Stimulated activated naive CD8-positive, alpha-beta T cell treated with anti-CD3 and anti-CD28 coated beads, Interleukin-15, amount 100 ng/mL, for 72 hours (primary cell): Measurements from ENCODE around the gene KPNA1.
"Not testable (repeated sequence)": the region's sequence is repeated elsewhere in the genome, so short reads cannot be mapped to it uniquely, and the experiment has no call there.

Source experiments
- ATAC-seq: fragments of 150-1000 bp; cut with Tn5 transposase; 2 replicates; pipeline ENCODE4 v1.10.0; 2021; ENCODE audit warnings: mild to moderate bottlenecking, moderate library complexity
- DNase-seq, 2 donors: peaks; one replicate each; pipeline ENCODE4 v3.0.0; 2021 to 2022
- H3K27ac Mint-ChIP-seq, 2 donors: one replicate each; pipeline ENCODE4 v1.8.0; 2022; ENCODE audit warnings: mild to moderate bottlenecking in 2 of 2, mixed read lengths in 2 of 2, moderate library complexity in 2 of 2
- H3K27me3 Mint-ChIP-seq: one replicate; pipeline ENCODE4 v1.8.0; 2022; ENCODE audit warnings: mixed read lengths
- H3K4me1 Mint-ChIP-seq: one replicate; pipeline ENCODE4 v1.8.0; 2022; ENCODE audit warnings: mild to moderate bottlenecking, mixed read lengths
- H3K4me3 Mint-ChIP-seq, 2 donors: one replicate each; pipeline ENCODE4 v1.8.0; 2022; ENCODE audit warnings: mild to moderate bottlenecking in 2 of 2, mixed read lengths in 2 of 2, moderate library complexity in 1 of 2
- H3K9me3 Mint-ChIP-seq, 2 donors: one replicate each; pipeline ENCODE4 v1.8.0; 2022; ENCODE audit warnings: mixed read lengths in 2 of 2

The KPNA1 gene

GRCh38 chr3:122536632-122537001 lies 21.9 kb upstream of the KPNA1 start:
- Mint-ChIP-seq H3K9me3 (no peaks in the 10 kb centered on the region), H3K27me3 (no peaks in the 10 kb centered on the region), H3K4me3 (no peak overlapping the region), H3K27ac (no peak overlapping the region), H3K4me1 (peaks cover 52% of the 10 kb centered on the region)
- DNase-seq (no peak), ATAC-seq (no peak)

GRCh38 chr3:122535964-122536631 lies 21.4 kb upstream of the KPNA1 start:
- ATAC-seq (no peak), DNase-seq (no peak)
- Mint-ChIP-seq H3K27me3 (no peaks in the 10 kb centered on the region), H3K4me1 (peaks cover 53% of the 10 kb centered on the region), H3K27ac (no peak overlapping the region), H3K9me3 (no peaks in the 10 kb centered on the region), H3K4me3 (no peak overlapping the region)

- Mint-ChIP-seq H3K9me3 (no peaks in the 10 kb centered on the region), H3K4me3 (peak overlapping the region; percentile 34 to 40), H3K27me3 (no peaks in the 10 kb centered on the region), H3K4me1 (peaks cover 48% of the 10 kb centered on the region), H3K27ac (peak overlapping the region in 1 of 2 donors; percentile 59)
- ATAC-seq (peak; percentile 99), DNase-seq (peak; percentile 68 to 77)
Measured at GRCh38 chr3:122533931-122534334, 19.2 kb upstream of the KPNA1 start.

GRCh38 chr3:122533480-122533879 lies 18.7 kb upstream of the KPNA1 start:
- ATAC-seq, result peak; percentile 53
- H3K4me1 Mint-ChIP-seq, result peaks cover 47% of the 10 kb centered on the region
- no peaks in the 10 kb centered on the region for H3K27me3 Mint-ChIP-seq
- H3K27ac Mint-ChIP-seq, result peak overlapping the region in 1 of 2 donors; percentile 59
- H3K9me3 Mint-ChIP-seq, result no peaks in the 10 kb centered on the region
- DNase-seq, result no peak
- H3K4me3 Mint-ChIP-seq, result peak overlapping the region; percentile 4 to 67

DNA sequence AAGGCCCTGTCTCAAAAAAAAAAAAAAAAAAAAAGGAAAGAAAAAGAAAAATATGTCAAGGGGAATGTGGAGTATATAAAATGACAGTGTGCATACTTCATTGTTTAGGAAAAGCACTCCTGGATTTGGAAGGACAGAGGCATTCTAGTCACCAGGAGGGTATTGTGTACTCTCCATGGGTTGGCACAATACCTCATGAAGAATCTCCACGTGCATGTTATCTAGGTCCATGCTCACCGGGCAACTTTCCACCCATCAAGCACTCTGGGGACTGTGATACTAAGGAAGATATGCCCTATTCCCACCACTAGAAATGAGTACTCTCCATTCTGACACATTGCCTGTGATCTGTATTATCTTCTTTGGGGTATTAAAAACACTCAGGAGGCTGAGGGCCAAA lies 15.4 kb upstream of the KPNA1 start:
- ATAC-seq (no peak), DNase-seq (no peak)
- H3K4me1 Mint-ChIP-seq, result peaks cover 37% of the 10 kb centered on the region
- no peak overlapping the region for H3K4me3 Mint-ChIP-seq
- no peaks in the 10 kb centered on the region for H3K9me3 Mint-ChIP-seq
- no peak overlapping the region for H3K27ac Mint-ChIP-seq
- H3K27me3 Mint-ChIP-seq, result no peaks in the 10 kb centered on the region

- H3K27me3 Mint-ChIP-seq, result peaks cover 10% of the 10 kb centered on the region
- DNase-seq (no peak), ATAC-seq (no peak)
- no peak overlapping the region for H3K27ac Mint-ChIP-seq
- peaks cover 0 to 5% of the 10 kb centered on the region in 2 donors for H3K9me3 Mint-ChIP-seq
- peaks cover 11% of the 10 kb centered on the region for H3K4me1 Mint-ChIP-seq
- no peak overlapping the region for H3K4me3 Mint-ChIP-seq
Measured at GRCh38 chr3:122523317-122523716, 8.6 kb upstream of the KPNA1 start.

DNA sequence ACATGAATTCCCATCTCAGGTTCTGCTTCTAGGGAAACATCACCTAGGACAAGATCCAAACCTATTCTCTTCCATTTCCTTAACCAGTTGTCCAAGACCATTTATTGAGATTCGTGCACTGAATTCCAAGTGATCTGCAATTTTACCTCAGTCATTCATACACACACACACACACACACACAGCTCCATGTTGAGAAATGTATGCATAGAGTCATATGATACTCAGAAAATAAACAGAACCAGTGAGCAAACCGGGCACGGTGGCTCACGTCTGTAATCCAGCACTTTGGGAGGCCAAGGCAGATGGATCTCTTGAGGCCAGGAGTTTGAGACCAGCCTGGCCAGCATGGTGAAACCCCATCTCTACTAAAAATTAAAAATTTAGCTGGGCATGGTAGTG lies 6.1 kb upstream of the KPNA1 start:
- DNase-seq (no peak), ATAC-seq (no peak)
- Mint-ChIP-seq H3K4me3 (no peak overlapping the region), H3K4me1 (peaks cover 11% of the 10 kb centered on the region), H3K27me3 (peaks cover 10% of the 10 kb centered on the region), H3K27ac (peak overlapping the region in 1 of 2 donors; percentile 40), H3K9me3 (peaks cover 0 to 5% of the 10 kb centered on the region in 2 donors)

- Mint-ChIP-seq H3K4me3 (no peak overlapping the region), H3K27ac (peak overlapping the region; percentile 43 to 88), H3K27me3 (peaks cover 10% of the 10 kb centered on the region), H3K9me3 (peaks cover 0 to 5% of the 10 kb centered on the region in 2 donors), H3K4me1 (peaks cover 16% of the 10 kb centered on the region)
- no peak for DNase-seq
- ATAC-seq, result peak; percentile 55
Measured at GRCh38 chr3:122519693-122520092, 5.0 kb upstream of the KPNA1 start.

DNA sequence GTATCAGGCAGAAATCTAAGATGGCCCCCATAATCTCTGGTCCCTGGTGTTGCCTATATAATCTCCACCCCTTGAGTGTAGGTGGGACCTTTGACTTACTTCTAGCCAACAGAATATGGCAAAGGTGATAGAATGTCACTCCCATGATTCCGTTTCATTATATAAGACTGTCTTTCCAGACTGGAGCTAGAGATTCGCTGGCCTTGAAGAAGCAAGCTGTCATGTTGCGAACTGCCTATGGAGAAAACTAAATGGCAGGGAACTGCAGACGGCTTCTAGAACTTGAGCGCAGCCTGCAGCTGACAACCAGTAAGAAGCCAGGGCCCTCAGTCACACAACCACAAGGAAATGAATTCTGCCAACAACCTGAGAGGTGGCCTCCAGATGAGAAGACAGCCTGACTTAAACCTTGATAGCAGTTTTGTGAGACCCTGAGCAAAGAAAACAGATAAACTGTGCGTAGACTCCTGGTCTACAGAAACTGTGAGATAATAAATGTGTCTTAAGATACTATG lies 2.2 kb upstream of the KPNA1 start:
- H3K9me3 Mint-ChIP-seq, result peaks cover 0 to 5% of the 10 kb centered on the region in 2 donors
- H3K4me3 Mint-ChIP-seq, result no peak overlapping the region
- ATAC-seq, result no peak
- no peak for DNase-seq
- no peak overlapping the region for H3K27ac Mint-ChIP-seq
- peaks cover 10% of the 10 kb centered on the region for H3K27me3 Mint-ChIP-seq
- H3K4me1 Mint-ChIP-seq, result peaks cover 34% of the 10 kb centered on the region

- peaks cover 0 to 4% of the 10 kb centered on the region in 2 donors for H3K9me3 Mint-ChIP-seq
- H3K27ac Mint-ChIP-seq, result no peak overlapping the region
Measured at GRCh38 chr3:122515870-122516269, 1.1 kb upstream of the KPNA1 start.

GRCh38 chr3:122515020-122515468 lies 305 bp upstream of the KPNA1 start:
- Mint-ChIP-seq H3K9me3 (peaks cover 2 to 5% of the 10 kb centered on the region in 2 donors), H3K27ac (peak overlapping the region in 1 of 2 donors; percentile 56), H3K27me3 (peaks cover 10% of the 10 kb centered on the region), H3K4me3 (peak overlapping the region; percentile 85 to 87), H3K4me1 (peaks cover 47% of the 10 kb centered on the region)
- DNase-seq, result no peak
- ATAC-seq, result peak; percentile 9

More at GRCh38 chr3:122515870-122516269, 1.1 kb upstream of the KPNA1 start:
- H3K4me1 Mint-ChIP-seq, result peaks cover 43% of the 10 kb centered on the region
- H3K4me3 Mint-ChIP-seq, result no peak overlapping the region
- no peak for DNase-seq
- peaks cover 10% of the 10 kb centered on the region for H3K27me3 Mint-ChIP-seq
- no peak for ATAC-seq

DNA sequence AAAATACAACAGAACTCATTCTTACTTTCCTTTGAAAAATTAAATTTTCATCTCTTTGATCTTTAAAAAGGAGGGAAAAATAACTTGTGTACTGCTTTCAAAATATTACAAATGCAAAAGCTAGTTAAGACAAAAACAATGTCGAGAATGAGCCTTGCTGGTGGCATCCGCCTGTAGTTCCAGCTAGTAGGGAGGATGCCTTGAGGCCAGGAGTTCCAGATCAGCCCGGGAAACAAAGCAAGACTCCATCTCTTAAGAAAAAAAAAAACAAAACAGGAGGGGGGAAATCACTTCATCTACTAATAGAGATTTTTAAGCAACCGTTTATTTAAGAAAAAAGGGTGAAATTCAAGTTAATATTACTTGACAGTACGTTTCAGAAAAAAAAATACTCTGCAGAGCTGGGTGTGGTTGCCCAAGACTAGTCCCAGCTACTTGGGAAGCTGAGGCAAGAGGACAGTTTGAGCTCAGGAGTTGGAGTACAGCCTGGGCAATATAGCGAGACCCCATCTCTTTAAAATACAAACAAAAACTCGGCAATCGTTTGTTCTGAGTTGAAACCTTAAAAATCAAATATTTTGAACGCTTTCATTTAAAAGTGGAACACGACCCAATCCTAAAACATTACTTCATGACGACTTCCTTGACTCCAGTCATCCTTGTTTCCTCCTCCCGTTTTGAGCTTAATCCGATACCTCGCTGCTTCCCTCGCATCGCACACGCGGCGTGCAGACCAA lies 1.2 kb downstream of the KPNA1 start:
- Mint-ChIP-seq H3K4me1 (peaks cover 56% of the 10 kb centered on the region), H3K27me3 (peaks cover 3% of the 10 kb centered on the region)

DNA sequence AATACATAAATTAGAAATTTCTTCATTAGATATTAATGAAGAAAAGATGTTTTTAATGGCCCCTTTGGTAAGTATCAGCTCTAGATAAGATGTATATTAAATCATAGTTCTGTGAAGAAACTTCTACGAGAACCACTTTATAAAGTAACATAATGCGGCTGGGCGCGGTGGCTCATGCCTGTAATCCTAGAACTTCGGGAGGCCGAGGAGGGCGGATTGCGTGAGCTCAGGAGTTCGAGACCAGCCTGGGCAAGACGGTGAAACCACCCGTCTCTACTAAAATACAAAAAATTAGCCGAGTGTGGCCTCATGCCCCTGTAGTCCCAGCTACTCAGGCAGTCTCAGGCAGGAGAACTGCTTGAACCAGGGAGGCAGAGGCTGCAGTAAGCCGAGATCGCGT lies 2.5 kb downstream of the KPNA1 start:
- H3K27ac Mint-ChIP-seq, result no peak overlapping the region
- no peak for DNase-seq
- H3K9me3 Mint-ChIP-seq, result peaks cover 7 to 12% of the 10 kb centered on the region in 2 donors
- peaks cover 68% of the 10 kb centered on the region for H3K4me1 Mint-ChIP-seq
- H3K27me3 Mint-ChIP-seq, result no peaks in the 10 kb centered on the region
- ATAC-seq, result no peak
- H3K4me3 Mint-ChIP-seq, result no peak overlapping the region

More for the DNA sequence above, 1.2 kb downstream of the KPNA1 start:
- H3K9me3 Mint-ChIP-seq, result peaks cover 7 to 12% of the 10 kb centered on the region in 2 donors
- peak overlapping the region; percentile 72 to 92 for H3K27ac Mint-ChIP-seq
- ATAC-seq (no peak), DNase-seq (no peak)
- peak overlapping the region; percentile 76 to 87 for H3K4me3 Mint-ChIP-seq

DNA sequence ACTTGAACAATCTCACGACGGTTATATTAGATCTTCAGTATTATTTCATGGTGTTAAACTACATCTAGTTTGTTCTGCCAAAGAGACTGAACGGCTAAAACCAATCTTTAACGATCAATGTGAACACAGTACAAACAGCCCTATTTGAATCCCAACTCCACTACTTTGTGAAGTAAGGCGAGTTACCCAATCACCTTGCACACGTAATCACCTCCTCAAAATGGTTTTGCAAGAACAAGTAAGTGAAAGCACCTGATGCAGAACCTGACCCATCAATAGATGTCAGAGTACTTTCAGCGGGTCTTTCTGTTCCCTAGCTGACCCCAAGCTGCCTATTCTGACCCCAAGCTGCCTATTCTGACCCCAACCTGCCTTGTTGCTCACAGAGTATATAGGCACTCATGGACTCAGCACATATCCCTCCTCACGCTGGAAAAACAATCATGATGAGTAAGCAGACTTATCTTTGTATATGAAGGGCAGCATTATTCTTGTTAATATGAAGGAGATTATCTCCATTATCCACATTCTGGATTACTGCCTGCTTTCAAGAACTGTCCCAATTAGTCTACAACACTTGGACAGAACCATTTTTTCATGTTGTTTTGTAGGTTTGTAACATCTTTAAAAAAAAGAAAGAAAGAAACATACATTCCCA lies 3.7 kb downstream of the KPNA1 start:
- Mint-ChIP-seq H3K9me3 (peaks cover 7 to 12% of the 10 kb centered on the region in 2 donors), H3K27ac (no peak overlapping the region), H3K4me1 (peaks cover 77% of the 10 kb centered on the region), H3K27me3 (no peaks in the 10 kb centered on the region), H3K4me3 (no peak overlapping the region)
- no peak for DNase-seq
- no peak for ATAC-seq

DNA sequence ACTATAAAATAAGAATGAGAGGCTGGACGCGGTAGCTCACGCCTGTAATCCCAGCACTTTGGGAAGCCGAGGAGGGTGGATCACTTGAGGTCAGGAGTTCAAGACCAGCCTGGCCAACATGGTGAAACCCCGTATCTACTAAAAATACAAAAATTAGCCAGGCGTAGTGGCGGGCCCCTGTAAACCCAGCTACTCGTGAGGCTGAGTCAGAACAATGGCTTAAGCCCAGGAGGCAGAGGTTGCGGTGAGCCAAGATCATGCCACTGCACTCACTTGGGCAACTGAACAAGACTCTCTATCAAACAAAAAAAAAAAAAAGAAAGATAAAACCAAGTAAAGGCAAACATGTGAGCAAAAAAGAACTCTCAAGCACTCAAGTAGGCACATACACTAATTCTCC lies 5.8 kb downstream of the KPNA1 start:
- not testable (repeated sequence) for DNase-seq, H3K27ac Mint-ChIP-seq, H3K4me3 Mint-ChIP-seq, H3K27me3 Mint-ChIP-seq, ATAC-seq
- H3K4me1 Mint-ChIP-seq, result peaks cover 84% of the 10 kb centered on the region
- peaks cover 7 to 12% of the 10 kb centered on the region in 2 donors for H3K9me3 Mint-ChIP-seq
